SU-DHL-6 (cell line): Measurements from ENCODE around the gene ZCCHC4.

Experiments used
- H2AFZ ChIP-seq: fragments of 200-600 bp; sonication (generic); 2 replicates; pipeline ENCODE4 v1.6.1; 2014; ENCODE audit warnings: low read depth, mild to moderate bottlenecking, moderate library complexity, mixed read lengths, antibody characterized with exemption, low read length; ENCODE audit not compliant: severe bottlenecking
- H3F3A ChIP-seq: fragments of 200-600 bp; shearing (Covaris generic); 2 replicates; pipeline ENCODE4 v1.6.0; 2016; ENCODE audit warnings: antibody characterized with exemption, mild to moderate bottlenecking; ENCODE audit not compliant: insufficient read depth
- H3K27ac ChIP-seq: fragments of 200-600 bp; sonication (generic); 2 replicates; pipeline ENCODE4 v1.5.1; 2016; ENCODE audit warnings: low read depth, mild to moderate bottlenecking, low read length, moderate library complexity, mixed read lengths
- H3K27me3 ChIP-seq: fragments of 200-600 bp; sonication (generic), shearing (Covaris generic); 2 replicates; pipeline ENCODE4 v1.6.0; 2014; ENCODE audit warnings: mild to moderate bottlenecking, low read length
- H3K36me3 ChIP-seq: fragments of 200-600 bp; sonication (generic); 2 replicates; pipeline ENCODE4 v1.6.1; 2014; ENCODE audit warnings: mild to moderate bottlenecking, low read length, mixed read lengths
- H3K4me2 ChIP-seq: fragments of 300-600, 200-600 bp; shearing (Covaris generic), sonication (generic); 2 replicates; pipeline ENCODE4 v1.6.0; 2014; ENCODE audit warnings: low read length, low read depth, mild to moderate bottlenecking; ENCODE audit not compliant: poor library complexity, severe bottlenecking
- H3K4me3 ChIP-seq: fragments of 200-600 bp; sonication (generic); 2 replicates; pipeline ENCODE4 v1.5.1; 2014; ENCODE audit warnings: antibody characterized with exemption, low read length, mild to moderate bottlenecking, mixed read lengths; ENCODE audit not compliant: insufficient read depth, poor library complexity, severe bottlenecking
- H3K79me2 ChIP-seq: fragments of 200-600 bp; sonication (generic); 2 replicates; pipeline ENCODE4 v1.6.1; 2014; ENCODE audit warnings: mild to moderate bottlenecking, low read length, moderate library complexity; ENCODE audit not compliant: insufficient read depth
- H3K9ac ChIP-seq: fragments of 200-600 bp; sonication (generic); 2 replicates; pipeline ENCODE4 v1.7.0; 2014; ENCODE audit warnings: mild to moderate bottlenecking, low read length
- H3K9me2 ChIP-seq: fragments of 200-600 bp; sonication (generic); replicated peaks from 2 replicates; pipeline ENCODE4 v1.6.1; 2014; ENCODE audit warnings: low read length; ENCODE audit not compliant: insufficient read depth
- H3K9me3 ChIP-seq: fragments of 200-600 bp; sonication (generic); 2 replicates; pipeline ENCODE4 v1.6.1; 2014; ENCODE audit warnings: low read length, mixed read lengths; ENCODE audit not compliant: insufficient read depth
- H4K20me1 ChIP-seq: fragments of 200-600 bp; sonication (generic); 2 replicates; pipeline ENCODE4 v1.6.1; 2014; ENCODE audit warnings: low read depth, mild to moderate bottlenecking, antibody characterized with exemption, low read length, moderate library complexity, mixed read lengths
- CTCF ChIP-seq: fragments of 200-600 bp; sonication (generic); IDR thresholded peaks from one replicate; pipeline ENCODE4 v1.5.1; 2017; ENCODE audit warnings: antibody characterized with exemption, mild to moderate bottlenecking, low read length, moderate library complexity; ENCODE audit not compliant: insufficient read depth, poor library complexity, severe bottlenecking
- EZH2phosphoT487 ChIP-seq: fragments of 200-600 bp; sonication (generic), shearing (Covaris generic); conservative IDR thresholded peaks from 2 replicates; pipeline ENCODE4 v1.6.1; 2018; ENCODE audit warnings: mild to moderate bottlenecking, antibody characterized with exemption, low read length, moderate library complexity, mixed read lengths

The ZCCHC4 gene

DNA sequence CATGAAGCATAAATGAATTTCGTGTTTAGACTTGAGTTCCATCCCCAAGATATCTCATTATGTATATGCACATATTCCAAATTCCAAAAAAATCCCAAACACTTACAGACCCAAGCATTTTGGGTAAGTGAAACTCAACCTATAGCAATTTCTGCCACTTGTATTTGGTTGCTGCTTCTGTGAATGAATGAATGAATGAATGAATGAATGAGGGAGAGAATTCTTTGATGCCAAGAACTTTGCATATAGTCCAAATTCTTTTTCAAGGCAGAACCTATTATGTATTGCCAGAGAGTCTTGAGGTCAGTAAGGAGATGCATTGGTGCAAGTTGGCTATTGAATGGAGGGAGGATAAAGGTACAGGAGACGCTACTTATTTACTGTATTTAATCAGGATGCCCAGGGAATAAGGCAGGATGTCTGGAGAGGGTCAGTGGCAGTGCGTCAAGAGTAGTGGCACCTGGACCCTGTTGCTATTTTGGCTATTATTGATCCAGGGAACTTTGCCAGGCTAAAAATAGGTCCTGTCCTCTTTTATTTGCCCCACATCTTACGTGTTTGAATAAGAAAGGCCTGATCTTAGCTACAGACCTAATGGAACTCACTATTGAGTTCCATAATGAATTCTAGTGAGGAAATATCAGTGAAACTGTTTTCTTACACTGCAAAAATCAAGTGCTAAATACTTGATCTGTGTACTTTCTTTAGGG lies 98.4 kb downstream of the ZCCHC4 start:
- Histone ChIP-seq H3K36me3 (peaks cover 67% of the 10 kb centered on the region), H3K4me3 (no peak overlapping the region), H3K4me2 (no peak overlapping the region), H3K79me2 (no peaks in the 10 kb centered on the region), H4K20me1 (no peaks in the 10 kb centered on the region), H3K9me2 (no peaks in the 10 kb centered on the region), H3K9ac (no peak overlapping the region), H3K27ac (no peak overlapping the region), H2AFZ (no peak overlapping the region), H3F3A (no peaks in the 10 kb centered on the region), H3K9me3 (no peaks in the 10 kb centered on the region), H3K27me3 (no peaks in the 10 kb centered on the region)
- TF ChIP-seq EZH2phosphoT487 (no peak), CTCF (no peak)

GRCh38 chr4:25413261-25413660 lies 100.7 kb downstream of the ZCCHC4 start:
- no peak overlapping the region for H3K4me3 ChIP-seq
- no peak for TF ChIP-seq EZH2phosphoT487
- TF ChIP-seq CTCF = no peak
- H3F3A ChIP-seq = no peaks in the 10 kb centered on the region
- H4K20me1 ChIP-seq = no peaks in the 10 kb centered on the region
- H3K27me3 ChIP-seq = no peaks in the 10 kb centered on the region
- H3K9me2 ChIP-seq = no peaks in the 10 kb centered on the region
- no peak overlapping the region for H3K4me2 ChIP-seq
- no peak overlapping the region for H3K9ac ChIP-seq
- peaks cover 60% of the 10 kb centered on the region for H3K36me3 ChIP-seq
- H3K79me2 ChIP-seq = no peaks in the 10 kb centered on the region
- no peak overlapping the region for H3K27ac ChIP-seq
- H3K9me3 ChIP-seq = no peaks in the 10 kb centered on the region
- H2AFZ ChIP-seq = no peak overlapping the region

DNA sequence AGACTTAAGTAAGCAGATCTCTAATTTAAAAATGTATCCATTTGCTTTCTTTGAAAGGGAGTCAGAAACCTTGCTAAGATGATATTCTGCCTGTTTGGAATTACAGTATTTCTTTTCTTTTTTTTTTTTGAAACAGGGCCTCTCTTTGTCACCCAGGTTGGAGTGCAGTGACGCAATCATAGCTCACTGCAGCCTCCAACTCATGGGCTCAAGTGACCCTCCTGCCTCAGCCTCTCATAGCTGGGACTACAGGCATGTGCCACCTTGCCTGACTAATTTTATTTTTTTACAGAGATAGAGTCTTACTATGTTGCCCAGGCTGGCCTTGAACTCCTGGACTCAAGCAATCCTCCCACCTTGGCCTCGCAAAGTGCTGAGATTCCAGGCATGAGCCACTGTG lies 104.4 kb downstream of the ZCCHC4 start:
- H3K79me2 ChIP-seq = no peaks in the 10 kb centered on the region
- H3K4me2 ChIP-seq = no peak overlapping the region
- H3F3A ChIP-seq = no peaks in the 10 kb centered on the region
- H3K36me3 ChIP-seq = peaks cover 37% of the 10 kb centered on the region
- no peaks in the 10 kb centered on the region for H3K27me3 ChIP-seq
- no peak overlapping the region for H3K4me3 ChIP-seq
- H3K9ac ChIP-seq = no peak overlapping the region
- H3K9me2 ChIP-seq = no peaks in the 10 kb centered on the region
- no peak overlapping the region for H3K27ac ChIP-seq
- TF ChIP-seq CTCF (no peak), EZH2phosphoT487 (no peak)
- no peak overlapping the region for H2AFZ ChIP-seq
- H4K20me1 ChIP-seq = no peaks in the 10 kb centered on the region
- H3K9me3 ChIP-seq = no peaks in the 10 kb centered on the region
